ENCODE data around the gene DLGAP1.

The DLGAP1 gene

DNA sequence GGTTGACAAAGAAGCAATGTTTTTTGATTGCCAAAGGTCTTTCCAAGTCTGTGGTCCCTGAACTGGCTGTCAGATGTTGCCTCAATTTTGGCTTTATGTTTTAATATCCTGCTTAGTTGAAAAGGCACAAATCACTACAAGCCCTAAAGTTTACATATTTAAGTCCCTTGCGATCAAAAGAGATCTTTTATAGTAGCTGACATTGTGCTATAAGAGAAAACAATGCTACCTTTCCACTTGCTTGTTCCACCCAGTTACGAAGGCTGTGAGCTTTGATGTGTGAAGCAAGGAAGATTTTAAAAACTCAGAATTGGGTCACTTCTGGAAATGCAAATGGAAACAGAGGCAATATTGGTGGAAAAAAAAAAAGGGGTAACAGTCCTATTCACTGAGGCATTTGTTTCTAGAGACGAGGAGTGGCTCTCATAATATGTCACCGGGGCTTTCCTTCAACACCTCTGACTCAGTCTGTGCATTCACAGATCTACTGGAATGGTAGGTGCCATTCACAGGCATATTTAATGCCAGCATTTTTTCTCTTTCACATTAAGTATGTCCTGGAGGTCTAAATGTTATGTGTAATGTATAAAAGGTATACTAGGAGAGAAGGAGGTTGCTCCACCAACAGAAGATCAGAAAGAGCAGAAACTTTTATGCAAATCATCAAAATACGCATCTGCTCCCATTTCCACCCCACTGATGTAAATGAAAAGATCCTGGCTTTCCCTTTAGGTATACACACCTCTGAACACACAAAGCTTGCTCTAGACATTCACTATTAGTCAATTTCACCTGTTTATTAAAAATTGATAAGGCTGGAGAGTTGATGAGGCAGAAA lies 913.3 kb downstream of the DLGAP1 start:
- no peak for DNase-seq

DNA sequence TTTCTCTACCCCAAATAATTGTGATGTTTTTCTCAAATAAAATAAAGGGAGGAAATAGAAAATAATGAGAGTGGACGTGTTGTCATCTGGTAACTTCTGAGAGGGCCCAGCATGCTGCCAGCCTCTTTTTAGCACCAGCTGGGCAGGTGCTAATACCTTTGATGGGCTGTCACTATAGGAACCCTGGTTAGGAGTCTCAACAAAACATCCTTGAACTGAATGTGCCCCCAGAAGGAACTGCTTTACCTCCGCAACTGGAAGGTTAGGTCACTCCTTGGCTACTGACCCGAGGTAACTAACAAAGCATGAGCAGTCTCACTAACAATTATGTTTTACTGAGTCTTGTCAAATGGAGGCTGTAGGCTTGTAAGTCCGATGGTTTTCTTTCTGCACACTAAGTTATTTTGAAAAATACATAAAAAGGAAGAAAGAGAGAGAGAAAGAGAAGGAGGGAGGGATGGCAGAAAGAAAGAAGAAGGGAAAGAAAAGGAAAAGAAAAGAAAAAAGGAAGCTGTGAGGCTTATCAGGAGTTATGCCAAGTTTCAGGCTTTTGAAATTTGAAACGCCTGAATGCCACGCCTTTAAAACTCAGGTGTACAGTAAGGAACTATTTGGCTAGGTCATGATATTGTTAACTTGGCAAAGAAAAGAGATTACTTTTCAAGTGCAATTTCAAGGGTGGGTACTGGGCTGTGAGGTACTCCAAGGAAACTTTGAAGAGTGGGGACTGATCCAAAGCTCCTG lies 914.1 kb downstream of the DLGAP1 start:
- DNase-seq: no peak

DNA sequence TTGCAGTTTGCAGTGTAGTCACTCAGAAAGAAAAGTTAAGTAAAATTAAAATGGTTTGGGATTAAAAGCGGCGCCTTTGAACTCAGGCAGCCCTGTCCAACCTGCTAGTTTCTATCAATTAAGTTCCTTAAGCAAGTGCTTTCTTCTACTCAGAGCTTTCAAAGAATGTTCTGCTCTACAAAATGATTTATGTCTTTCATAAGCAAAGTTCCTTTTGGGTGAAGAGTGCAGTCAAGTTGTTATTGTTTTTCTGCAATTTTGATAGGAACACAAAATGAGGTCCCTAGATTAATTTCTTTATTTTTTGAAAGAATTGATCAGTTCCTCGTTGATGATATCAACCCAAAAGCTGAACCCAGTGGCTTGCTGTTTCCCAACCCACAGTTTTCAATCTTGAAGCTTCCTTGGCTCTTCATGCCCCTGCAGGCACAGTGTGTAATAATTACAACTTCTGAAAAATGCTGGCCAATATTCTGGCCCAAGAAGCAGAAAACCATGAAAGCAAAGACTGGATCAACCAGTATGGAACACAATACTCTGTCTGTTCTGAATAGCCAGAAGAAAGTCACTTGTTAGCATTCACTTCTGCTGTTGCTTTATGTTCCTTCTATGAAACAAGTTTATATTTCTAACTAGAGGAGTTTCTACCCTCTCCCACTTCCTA lies 916.0 kb downstream of the DLGAP1 start:
- no peak for DNase-seq

DNA sequence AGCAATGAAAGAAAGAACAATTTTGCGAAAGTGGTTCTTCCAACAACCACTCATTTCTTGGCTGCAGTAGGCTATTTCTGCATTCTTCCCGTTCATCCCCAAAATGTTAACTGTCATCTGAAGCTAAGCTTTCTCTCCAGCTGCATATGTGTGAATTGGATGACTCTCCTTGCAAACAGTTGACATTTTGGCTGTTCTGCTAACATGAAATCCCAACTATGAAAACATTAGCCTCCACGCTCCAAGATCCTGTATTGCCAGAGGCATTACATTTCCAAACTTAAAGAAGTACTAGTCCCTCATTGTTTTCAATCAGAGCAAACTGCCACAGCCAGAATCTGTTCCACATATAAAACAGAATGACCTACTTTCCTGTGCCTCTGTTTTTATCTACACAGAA lies 916.7 kb downstream of the DLGAP1 start:
- DNase-seq: peak; percentile 16

DNA sequence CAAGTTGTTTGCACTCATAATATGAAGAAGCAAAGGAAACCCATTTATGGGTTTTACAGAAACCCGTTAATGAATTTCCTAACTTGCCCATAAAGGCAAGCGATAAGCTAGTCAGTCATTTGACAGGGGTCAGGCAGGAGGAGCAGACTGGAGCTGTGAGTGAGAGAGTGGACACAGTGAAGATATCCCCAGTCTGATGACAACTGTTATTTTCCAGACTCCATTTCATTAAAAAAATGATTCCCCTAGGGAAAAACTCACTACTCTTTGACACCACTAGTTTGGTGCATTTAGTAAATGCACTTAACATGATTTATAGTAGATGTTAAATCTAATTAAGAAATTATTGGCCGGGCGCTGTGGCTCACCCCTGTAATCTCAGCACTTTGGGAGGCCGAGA lies 924.3 kb downstream of the DLGAP1 start:
- DNase-seq: no peak

DNA sequence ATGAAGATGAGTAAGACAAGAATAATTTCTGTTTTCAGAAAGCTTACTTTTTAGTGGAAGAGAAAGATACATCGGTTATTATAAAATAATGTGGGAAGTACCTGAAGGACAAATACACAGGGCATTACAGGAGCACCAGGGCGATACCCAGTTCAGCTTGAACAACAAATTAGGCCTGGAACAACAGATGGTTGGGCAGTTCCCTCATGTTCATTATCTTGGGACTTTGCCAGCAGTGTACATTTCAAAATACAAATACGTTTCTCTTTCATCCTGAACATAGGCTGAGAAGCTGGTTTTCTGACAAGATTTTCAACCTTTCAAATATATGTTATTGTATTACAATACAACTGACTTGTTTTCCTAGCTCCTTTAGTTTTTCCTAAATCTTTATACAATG lies 925.5 kb downstream of the DLGAP1 start:
- DNase-seq: no peak

DNA sequence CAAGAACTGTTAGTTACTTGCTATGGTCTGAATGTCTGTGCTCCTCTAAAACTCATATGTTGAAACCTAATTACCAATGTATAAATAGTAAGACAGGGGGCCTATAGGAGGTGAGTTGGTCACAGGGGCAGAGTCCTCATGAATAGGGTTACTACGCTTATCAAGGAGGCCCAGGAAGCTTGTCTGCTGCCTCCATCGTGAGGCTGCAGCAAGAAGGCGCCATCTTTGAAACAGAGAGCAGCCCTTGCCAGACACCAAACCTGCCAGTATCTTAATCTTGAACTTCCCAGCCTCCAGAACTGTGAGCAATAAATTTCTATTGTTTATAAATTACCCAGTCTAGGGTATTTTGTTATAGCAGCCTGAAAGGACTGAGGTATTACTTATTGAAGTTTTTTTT lies 926.0 kb downstream of the DLGAP1 start:
- DNase-seq: no peak

DNA sequence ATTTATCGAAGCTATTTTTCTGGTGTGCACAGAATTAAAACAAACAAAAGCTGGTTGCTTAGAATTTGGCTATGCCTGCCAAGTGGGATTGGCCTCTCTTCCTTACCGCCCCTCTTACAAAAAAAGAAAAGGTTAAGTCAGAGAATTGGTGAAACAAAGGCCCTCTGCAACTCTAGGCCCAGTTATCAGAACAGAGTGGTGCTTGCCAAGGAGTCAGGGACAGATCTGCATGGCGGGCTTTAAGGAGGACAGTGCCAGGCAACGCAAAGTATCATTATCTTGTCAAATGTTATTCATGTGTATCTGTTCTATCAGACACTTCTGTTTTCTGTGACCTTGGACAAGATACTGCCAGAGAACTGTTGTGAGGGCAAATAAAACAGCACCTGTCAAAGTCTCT lies 926.9 kb downstream of the DLGAP1 start:
- no peak for DNase-seq

DNA sequence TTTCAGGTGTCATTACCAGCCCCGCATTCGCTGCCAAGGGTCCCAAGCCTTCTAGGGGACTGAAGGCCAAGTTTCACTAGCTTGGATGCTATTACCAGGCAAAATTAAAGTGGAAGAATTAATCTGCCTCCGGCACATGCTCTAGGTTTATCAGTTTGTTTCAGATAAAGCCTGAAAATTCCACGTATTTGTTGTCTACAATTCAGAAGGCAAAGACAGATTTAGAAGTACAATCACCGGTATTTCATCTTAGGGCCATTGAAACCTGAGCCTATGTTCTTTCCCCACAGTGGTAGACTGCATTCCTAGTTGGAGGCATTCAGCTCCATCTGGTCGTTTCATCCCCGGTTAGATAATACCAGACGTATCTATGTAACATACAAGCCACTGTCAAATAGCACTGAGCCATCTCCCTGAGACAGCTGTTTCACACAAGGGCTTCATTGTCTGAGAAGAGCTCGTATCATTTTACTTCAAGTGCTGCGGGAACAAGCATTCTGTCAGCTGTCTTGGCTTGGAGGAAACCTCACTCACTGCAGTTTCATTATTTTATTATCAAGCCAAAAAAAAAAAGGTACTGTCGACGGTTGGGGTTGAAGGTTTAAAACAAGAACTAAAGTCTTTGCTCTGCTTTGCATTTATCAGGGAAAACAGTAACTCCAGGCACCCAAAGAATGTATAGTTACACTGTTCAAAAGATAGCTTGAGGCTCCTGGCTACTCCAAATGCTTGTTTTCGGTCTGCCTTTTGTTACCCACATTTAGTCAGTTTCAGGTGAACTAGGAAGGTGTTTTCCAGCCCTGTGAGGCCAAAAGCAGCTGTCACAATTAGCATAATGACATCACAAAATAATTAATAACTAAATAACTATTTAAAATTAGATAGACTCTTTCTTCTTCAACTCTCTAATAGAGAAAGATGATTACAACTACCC lies 928.4 kb downstream of the DLGAP1 start:
- no peak for DNase-seq

DNA sequence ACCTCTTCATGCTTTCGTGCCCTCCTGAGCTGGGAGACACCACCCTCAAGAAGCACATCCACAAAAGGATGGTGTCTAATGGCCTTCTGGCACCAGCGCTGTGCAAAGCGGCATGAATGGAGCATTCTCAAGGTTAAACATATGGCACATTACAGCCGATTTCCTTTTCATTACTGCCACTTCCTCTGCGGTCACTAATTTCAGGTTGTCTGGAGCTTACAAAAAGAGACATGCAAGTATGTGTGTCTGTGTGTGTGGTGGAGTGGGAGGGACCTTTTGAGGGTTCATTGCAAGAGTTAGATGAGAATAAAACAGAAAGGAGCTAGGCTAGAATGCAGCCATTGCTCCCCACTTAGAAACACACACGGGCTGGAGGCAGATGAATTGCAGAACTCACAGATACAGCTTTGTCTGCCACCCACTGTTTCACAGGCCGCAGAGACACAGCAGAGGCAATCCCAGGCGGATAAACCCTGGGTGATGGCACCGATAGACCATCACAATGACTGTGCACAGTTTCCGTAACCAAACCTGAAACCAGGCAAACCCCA lies 929.2 kb downstream of the DLGAP1 start:
- DNase-seq: no peak

DNA sequence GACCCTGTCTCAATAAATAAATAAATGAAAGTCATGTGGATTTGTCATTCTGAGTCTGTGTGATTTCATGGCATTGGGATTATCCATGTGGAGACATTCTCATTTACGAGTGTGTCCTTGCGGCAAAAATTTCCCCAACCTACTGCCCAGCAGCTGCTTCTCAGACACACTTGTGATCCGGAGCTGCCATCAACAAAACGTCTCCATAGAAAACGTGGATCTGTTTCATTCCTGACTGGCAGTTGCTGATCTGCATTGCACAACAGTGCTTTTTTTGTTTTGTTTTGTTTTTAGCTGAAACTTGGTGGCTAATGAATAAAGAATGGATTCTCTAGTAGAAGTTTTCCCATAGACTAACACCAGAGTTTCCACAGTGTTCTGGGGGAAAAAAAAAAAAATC lies 930.4 kb downstream of the DLGAP1 start:
- DNase-seq: no peak

DNA sequence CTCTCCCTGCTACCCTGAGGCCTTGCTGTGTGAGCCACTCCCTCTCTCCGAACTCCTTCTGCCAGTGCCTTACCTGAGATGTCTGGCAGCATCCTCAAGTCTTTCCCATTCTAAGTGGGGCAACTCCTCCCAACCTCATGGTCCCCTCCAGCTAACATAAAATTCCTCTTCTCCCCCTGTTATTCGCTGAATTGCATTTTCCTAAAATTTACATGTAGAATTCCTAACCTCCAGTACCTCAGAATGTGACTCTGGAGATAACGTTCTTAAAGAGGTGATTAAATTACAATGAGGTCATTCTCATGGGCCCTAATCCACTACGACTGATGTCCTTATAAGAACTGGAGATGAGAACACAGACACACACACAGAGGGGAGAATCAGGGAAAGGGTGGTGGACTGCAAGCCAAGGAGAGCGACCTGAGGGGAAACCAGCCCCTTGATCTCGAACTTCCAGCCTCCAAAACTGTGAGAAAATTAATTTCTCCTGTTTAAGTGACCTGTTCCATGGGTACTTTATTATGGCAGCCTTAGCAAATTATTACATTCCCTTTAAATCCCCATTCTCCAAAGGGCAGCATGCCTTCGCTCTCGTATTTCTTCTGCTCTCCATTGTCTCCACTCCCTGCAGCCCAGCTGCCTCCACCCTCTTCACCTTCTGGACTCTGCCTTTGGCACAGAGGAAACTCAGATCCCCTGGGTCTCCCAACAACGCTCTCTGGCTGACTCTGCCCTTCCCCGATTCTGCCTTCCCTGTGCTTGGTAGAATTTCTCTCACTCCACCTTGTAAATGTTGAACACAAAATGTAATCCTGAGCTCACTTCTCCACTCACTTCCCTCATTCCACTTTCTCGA lies 934.6 kb downstream of the DLGAP1 start:
- DNase-seq: no peak

DNA sequence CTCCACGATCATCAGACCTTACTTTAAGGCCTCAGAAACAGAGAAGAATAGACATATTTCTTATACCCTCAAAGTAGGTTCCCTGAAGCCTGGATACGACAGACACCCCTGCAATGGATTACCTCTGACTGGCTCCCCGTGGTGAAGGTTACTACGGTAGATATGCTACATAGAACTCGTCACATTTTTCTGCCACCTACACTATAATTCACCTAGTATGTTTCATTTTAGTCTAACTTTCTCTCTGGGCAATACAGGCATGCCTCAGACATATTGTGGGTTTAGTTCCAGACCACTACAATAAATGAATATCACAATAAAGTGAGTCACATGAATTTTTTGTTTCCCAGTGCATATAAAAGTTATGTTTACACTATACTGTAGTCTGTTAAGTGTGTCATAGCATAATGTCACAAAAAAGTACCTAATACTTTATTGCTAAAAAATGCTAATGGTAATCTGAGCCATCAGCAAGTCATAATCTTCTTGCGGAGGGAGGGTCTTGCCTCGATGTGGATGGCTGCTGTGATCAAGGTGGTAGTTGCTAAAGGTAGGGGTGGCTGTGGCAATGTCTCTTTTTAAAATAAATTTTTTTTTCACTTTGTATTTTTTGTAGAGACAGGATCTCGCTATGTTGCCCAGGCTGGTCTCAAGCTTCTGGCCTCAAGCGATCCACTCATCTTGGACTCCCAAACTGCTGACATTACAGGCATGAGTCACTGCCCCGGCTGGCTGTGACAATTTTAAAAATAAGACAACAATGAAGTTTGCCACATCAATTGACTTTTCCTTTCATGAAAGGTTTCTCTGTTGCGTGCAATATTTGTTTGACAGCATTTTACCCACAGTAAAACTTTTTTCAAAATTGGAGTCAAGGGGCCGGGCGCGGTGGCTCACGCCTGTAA lies 940.5 kb downstream of the DLGAP1 start:
- no peak for DNase-seq

DNA sequence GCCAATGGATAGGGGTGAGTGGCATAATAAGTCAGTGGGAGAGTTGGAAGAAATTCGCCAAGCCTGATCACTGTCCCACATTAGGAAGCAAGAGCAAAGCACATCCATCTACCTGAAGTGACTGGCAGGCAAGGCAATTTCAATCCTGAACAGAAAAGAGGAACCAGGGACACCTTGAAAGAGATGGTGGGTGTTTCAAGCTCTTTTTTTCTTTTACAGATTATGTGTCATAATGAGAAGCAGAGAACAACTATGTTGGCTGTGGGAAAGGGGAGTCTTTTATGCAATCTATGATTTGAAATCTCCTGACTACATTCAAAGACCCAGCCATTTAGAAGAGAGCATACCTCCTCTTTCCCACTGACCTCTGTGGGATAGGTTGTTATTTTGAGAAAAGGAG lies 941.6 kb downstream of the DLGAP1 start:
- DNase-seq: no peak

DNA sequence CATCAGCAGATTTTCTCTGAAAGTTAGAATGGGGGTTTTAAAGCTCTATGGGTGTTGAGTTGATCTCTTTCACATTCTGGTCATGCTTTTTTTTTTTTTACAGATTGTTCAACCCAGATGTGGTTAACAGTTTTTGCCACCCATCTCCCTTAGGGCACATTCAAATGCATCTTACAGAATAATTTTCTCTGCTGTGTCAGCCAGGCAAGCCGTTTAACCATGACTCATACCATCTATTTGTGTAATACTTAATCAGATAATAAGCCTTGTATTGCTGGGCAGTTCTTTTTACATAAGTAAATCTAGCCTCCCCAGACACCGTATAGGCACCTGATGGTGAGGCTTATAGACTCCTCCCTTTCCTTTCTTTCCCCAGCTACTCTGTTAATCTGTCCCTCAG lies 943.1 kb downstream of the DLGAP1 start:
- peak; percentile 29 for DNase-seq

DNA sequence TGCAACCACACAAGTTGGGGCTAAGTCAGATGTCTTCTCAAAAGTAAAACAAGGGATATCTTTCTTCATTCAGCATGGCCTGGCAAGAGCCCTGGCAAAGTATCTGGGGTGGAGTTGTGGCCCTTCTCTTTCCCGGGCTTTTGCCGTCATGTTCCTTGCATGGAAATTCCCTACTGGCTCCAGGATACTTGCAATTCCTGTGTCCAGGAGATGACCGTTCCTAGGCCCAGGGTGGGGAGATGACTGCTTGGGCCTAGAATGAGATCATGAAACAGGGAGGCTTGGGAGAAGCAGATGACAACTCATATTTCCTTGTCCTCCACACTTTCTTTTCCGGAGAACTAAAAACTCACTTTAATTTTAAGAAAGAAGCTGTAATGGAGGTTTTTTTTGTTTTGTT lies 944.2 kb downstream of the DLGAP1 start:
- DNase-seq: no peak

DNA sequence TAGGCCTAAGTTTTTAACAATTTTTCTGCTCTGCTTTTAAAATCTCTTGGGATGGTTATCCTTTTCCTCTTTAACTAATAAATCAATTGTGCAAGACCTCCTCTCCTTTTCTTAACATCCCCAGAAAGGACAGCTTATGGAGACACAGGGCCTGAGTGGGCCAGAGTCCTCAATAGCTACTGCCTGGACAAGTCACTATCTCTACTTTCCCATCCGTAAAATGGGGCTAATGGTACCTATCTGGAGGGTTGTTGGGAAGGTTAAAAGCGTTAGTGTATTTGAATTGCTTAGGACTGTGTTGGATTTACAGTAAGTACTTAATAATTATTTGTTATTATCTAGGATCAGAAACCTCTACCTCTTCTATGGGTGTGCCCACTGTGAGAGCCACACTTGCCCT lies 945.1 kb downstream of the DLGAP1 start:
- no peak for DNase-seq

DNA sequence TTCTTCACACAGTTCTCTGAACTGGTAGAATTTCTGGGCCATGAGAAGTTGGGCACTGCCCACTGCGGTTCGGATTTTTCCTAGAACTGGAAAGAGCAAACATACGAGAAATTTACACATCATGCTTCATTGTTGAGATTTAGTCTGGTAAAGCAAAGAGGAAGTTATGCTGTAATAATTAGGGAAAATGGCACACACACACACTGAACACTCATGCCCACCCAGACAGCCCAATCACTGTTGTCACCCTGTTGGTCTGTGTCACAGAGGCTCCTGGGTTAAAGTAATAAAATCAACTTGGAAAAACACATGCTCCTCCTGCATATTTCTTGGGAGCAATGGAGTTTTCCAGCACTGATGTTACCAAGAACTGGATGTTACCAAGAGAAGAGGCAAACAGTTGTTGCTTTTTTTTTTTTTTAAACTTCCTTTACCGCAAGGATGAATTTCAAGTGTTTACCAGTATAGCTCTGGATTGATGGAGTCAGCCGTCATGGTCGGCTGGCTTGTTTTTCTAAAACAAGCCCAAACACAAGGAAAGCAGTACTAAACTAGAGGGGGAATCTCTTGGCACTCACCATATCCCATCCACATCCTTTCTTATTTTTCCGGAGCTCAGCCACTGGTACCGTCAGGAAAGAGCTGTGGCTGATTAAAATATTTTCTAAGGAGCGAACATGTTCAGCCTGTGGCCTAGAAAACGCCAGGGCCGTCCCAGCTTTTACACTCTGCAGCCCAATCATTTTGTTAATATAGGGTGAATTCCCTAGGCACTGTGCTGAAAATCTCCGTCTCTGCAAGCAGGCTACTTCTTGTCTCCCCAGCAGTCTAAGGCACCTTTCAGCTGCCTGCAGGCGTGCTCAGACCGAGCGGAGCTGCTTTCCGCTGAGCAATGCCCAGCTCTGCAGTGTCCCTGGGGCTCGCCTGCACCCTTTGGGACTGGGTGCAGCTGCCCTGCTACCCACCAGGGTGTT lies 946.2 kb downstream of the DLGAP1 start:
- DNase-seq: no peak

DNA sequence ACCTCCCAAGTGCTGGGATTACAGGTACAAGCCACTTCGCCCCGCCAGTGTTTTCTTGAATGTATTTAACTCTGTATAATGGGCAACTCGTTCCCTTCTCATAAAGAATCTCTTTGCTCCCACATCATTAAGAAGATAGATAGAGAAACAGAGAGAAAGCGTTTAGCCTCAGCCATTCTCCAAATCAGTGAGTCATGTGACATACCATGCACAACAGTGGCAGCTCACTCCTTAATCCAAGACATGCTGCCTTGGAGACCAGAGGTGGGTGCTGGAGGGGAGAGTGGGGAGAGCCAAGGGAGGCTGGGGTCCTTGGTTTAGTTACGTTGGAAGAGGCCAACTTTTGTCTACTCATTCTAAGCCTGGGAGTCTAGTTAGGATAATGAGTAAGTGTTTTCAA lies 950.5 kb downstream of the DLGAP1 start:
- DNase-seq: no peak

Measured in amniotic stem cell (primary cell).